ENCODE measurements around the gene ZNF766.

GRCh38 chr19:52226652-52227051, 42.7 kb upstream of the ZNF766 start:
- no peak for TF ChIP-seq GATA3 (IDR thresholded peaks at IDR 0.05; ENCODE audit: low read depth, low read length)
- TF ChIP-seq GATA2 (IDR thresholded peaks at IDR 0.05; ENCODE audit: low read depth, low read length) = no peak
